HG03354 (cell line): Measurements from ENCODE around the gene LYL1.

ENCODE experiments used
- ATAC-seq: cut with Tn5 transposase; IDR thresholded peaks from one replicate; pipeline ENCODE4 v1.9.1; 2021; ENCODE audit warnings: mild to moderate bottlenecking; ENCODE audit not compliant: unreplicated experiment, poor library complexity, severe bottlenecking

LYL1 gene

DNA sequence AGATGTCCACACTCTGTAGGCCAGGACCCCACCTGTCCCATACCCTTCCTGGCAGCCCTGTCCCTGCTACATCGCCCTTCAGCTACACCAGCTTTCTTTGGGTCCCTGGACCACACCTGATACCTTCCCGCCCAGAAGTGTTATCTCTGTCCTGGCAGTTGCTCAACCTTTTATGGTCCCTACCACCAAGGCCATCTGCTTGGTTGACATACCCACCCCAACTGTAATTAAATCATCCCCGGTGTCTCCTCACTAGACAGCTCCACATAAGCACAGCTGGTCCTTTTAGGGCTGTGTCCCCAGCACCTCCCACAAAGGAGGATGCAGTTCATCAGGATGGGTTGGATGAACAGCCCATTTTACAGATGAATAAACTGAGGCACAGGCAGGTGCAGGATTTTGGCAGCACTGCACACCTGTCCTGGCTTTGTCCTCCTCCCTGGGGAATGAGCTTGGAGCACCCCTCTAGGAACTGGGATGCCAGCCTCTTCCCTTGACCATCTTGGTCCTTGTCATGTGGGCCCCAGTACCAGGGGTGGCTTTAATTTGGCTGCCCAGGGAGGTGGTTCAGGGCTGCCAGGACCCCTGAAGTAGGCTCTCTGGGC lies 28.3 kb upstream of the LYL1 start:
- no peak for ATAC-seq

DNA sequence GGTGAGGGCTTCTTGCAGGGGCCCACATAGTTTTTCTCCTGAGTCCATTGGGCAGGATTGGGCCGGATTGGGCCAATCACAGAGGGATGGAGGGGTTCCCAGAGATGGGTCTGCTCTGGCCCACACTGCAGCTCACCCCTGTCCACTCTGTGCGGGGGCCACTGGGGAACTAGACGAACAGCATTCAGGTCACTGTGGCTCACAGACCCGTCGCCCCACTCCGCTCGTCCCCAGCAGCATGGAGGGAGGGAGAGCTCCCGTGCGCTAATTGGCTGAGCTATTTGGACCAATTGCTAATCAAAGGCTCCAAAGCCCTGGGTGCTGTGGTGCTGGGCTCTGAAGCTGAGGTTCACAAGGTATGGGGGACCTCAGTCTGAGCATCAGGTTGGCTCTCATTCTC lies 26.7 kb upstream of the LYL1 start:
- ATAC-seq, result no peak

GRCh38 chr19:13128583-13128982 lies 25.9 kb upstream of the LYL1 start:
- ATAC-seq, result no peak

- ATAC-seq, result no peak
These were observed 25.3 kb upstream of the LYL1 start for GRCh38 chr19:13127811-13128575.

GRCh38 chr19:13127051-13127450 lies 24.4 kb upstream of the LYL1 start:
- no peak for ATAC-seq

- no peak for ATAC-seq
These were observed 20.6 kb upstream of the LYL1 start for GRCh38 chr19:13122980-13123957.

DNA sequence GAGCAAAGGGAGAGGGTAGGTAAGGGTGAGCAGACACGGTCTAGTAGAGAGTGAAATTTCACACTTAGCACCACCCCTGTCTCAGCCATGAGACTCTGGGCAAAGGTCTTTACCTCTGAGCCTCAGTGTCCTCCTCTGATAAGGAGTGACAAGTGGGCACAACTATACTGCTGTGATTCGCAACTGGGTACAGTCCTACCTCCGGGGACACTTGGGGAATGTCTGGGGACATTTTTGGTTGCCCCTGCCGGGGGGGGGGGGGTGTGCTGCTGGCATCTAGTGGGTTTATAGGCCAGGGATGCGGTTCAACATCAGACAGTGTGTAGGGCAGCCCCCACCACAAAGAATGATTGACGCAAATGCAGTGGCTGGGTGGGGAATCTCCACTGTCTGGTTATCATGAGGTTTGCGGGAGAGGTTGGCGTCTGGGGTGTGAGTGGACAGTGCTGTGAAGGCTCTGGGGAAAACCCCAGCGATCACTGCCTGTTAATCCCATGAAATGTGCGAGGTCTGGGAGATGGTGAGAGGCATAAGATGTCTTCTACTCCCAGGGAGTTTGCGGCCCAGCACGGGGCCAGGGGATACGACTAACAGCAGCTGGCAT lies 19.7 kb upstream of the LYL1 start:
- no peak for ATAC-seq

GRCh38 chr19:13121551-13122274 lies 19.1 kb upstream of the LYL1 start:
- ATAC-seq, result no peak

- ATAC-seq, result no peak
These were observed 18.2 kb upstream of the LYL1 start for GRCh38 chr19:13120817-13121216.

GRCh38 chr19:13120031-13120430 lies 17.4 kb upstream of the LYL1 start:
- ATAC-seq, result no peak

GRCh38 chr19:13119627-13120026 lies 17.0 kb upstream of the LYL1 start:
- no peak for ATAC-seq

GRCh38 chr19:13118424-13119193 lies 16.0 kb upstream of the LYL1 start:
- ATAC-seq, result peak; percentile 5

DNA sequence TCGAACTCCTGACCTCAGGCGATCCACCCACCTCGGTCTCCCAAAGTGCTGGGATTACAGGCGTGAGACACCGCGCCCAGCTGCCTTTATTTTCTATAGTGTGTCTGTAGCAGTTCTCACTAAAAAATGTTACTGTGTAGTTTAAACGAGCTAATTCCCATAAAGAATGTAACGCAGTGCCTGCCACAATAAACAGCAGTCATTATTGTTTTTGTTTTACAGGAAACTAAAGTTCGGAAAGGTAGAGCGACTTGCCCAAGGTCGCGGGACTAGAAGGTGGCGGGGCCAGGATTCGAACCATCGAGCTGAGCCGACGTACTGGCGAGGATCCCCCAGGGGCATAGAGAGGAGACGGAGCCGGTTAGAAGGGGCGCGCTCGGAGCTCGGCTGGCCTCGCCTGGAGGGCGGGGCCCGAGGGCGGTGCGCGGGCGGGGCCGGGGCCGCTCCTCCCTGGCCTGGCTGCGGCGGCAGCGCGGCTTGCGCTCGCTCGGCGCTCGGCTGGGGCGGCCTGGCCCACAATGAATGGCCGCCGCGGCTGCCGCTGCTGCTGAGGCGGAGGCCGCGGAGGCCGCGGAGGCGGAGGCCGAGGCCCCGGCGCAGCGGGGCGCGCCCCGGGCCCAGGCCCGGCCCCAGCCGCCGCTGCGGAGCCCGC lies 15.2 kb upstream of the LYL1 start, which contains the start of gene NACC1:
Gene NACC1 (plus strand): TSS at position 493 of the 652 bp plus-strand sequence. CDS start 16,944 bp downstream, outside the sequence.
- ATAC-seq, result peak; percentile 63

DNA sequence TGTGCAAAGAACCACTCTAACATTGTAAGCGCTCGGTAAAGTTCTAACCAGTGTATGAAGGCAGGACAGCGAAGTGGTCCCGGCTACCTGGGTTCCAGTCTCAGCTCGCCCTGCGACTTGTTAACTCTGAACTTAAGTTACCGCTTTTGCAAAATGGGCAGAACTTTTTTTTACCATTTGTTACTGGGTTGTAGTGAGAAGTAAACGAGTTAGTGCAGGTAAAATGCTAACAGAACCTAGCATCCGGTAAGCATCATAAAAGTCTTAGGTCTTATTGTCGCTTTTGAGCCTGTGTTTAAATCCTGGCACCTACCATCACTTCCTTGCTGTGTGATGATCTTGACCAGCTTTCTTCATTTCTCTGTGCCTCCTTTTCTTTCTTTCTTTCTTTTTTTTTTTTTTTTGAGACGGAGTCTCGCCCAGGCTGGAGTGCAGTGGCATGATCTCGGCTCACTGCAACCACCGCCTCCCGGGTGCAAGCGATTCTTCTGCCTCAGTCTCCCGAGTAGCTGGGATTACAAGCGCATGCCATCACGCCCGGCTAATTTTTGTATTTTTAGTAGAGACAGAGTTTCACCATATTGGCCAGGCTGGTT lies 14.6 kb upstream of the LYL1 start:
- no peak for ATAC-seq

DNA sequence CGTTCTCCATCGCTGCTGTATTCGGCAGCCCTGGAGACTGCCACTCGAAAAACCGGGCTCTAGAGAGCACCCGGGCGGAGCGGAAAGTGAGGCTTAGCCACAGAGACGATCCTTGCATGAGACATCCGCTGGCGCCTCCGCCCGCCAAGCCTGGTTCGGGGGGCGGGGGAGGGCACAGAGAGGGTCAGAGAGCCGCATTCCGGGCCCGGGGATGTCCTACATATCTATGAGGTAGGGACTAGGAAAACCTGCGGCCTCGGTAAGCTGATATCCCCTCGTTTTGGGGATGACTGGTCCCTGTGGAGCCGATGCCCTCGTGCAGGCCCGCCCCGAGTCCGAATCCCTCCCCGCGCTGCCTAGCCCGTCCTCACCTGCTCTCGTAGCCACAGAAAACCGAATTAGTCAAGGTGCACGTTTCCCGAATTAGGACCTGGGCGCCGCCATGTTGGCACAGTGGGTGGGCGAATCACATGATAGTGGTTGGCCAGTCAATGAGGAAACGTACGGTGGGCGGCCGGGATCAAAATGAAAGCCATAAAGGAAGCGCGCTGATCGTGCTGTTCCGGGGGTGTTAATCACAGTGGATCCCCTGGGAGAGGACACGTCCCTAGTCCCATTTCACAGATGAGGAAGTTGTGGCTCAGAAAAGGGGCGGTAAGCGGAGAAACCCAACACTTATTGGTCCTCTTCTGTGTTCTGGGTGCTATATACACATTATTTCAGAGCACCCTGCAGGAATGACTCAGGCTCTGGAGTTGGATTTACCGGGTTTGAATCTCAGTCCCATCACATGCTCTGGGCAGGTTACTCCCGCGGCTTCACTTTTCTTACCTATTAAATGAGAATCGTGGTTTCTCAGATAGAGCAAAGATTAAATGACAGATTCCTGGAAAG lies 13.9 kb upstream of the LYL1 start, which contains the start of gene TRMT1:
Gene TRMT1 (minus strand): TSS at position 459 of the 894 bp plus-strand sequence. CDS start 341 bp downstream, at position 118.
- peak; percentile 59 for ATAC-seq

- ATAC-seq, result no peak
These were observed 13.3 kb upstream of the LYL1 start for GRCh38 chr19:13115936-13116281.

GRCh38 chr19:13112555-13112954 lies 9.9 kb upstream of the LYL1 start:
- no peak for ATAC-seq
